ENCODE measurements around the gene FDPS. TPM values are rescaled to one million over a fixed set of nuclear protein-coding genes. Genes with fewer than 3 reads are reported as not detected.

FDPS gene
- total and polyA plus RNA-seq, 4 donors, result 176 to 370 (median 249) TPM

DNA sequence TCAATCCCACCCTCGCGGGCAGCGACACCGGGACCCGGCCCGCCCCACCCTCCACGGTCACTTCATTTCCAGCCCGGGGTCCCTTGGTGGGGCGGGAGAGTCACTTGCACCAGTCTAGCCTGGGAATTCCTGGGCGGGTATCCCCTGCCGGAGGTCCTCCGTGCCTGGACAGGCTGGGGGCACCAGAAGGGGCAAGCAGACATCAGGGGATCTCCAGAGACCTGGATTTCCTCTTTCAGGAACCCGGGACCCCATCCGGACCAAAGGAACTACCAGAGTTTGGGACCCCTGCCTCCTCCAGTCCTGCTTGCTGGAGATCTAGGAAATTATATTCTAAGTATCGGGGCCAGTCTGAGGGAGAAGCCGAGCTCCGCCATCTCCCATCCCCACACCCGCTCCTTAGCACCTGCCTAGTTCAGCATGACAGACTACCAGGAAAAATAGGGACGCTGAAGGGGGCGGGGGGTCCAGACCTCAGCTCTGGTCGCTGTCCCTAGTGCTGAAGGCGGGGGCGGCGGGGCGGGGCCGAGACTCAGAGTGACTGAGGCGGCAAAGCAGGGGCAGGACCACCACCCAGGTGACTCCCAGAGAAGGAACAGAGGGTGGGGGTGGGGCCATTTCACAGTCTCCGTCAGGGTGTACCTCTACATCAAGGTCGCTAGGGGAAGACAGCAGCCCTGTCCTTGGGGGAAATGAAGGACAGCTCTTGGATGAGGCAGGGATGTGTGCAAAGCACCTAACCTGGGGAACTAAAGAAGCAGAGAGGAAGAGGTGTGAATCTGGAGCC, 30.6 kb upstream of the FDPS start:
- H3K36me3 ChIP-seq (ENCODE audit: control insufficient read depth in 4 of 4, insufficient read depth in 3 of 4, low read depth in 1 of 4, low read length in 3 of 4), result no peaks in the 10 kb centered on the region
- no peak overlapping the region for H3K27ac ChIP-seq (ENCODE audit: low read depth in 1 of 2, low read length in 2 of 2)
- DNase-seq (ENCODE audit: low spot score), result peak; percentile 76
- no peak overlapping the region for H3K9ac ChIP-seq (ENCODE audit: low read depth in 1 of 2, low read length in 2 of 2)
- H3K27me3 ChIP-seq (ENCODE audit: control insufficient read depth in 4 of 4, insufficient read depth in 4 of 4, low read length in 3 of 4), result no peaks in the 10 kb centered on the region
- 1% methylated on average over 29 of the region's 29 CpGs for WGBS
- peak overlapping the region; percentile 55 to 84 (median 82) for H3K4me3 ChIP-seq (ENCODE audit: low read depth in 1 of 3, low read length in 3 of 3)
- TF ChIP-seq FOXA1 (IDR thresholded peaks at IDR 0.05), result no peak
- peak in 1 of 2 donors; percentile 39 for TF ChIP-seq RAD21 (IDR thresholded peaks at IDR 0.05)
- peak; percentile 94 to 97 for TF ChIP-seq EGR1 (IDR thresholded peaks at IDR 0.05; ENCODE audit: low read depth in 2 of 2)
- no peak for TF ChIP-seq CTCF (IDR thresholded peaks at IDR 0.05; ENCODE audit: low read depth, low read length, missing input control)
- no peak for TF ChIP-seq ZBTB33 (IDR thresholded peaks at IDR 0.05)
- TF ChIP-seq, protein P1, sequence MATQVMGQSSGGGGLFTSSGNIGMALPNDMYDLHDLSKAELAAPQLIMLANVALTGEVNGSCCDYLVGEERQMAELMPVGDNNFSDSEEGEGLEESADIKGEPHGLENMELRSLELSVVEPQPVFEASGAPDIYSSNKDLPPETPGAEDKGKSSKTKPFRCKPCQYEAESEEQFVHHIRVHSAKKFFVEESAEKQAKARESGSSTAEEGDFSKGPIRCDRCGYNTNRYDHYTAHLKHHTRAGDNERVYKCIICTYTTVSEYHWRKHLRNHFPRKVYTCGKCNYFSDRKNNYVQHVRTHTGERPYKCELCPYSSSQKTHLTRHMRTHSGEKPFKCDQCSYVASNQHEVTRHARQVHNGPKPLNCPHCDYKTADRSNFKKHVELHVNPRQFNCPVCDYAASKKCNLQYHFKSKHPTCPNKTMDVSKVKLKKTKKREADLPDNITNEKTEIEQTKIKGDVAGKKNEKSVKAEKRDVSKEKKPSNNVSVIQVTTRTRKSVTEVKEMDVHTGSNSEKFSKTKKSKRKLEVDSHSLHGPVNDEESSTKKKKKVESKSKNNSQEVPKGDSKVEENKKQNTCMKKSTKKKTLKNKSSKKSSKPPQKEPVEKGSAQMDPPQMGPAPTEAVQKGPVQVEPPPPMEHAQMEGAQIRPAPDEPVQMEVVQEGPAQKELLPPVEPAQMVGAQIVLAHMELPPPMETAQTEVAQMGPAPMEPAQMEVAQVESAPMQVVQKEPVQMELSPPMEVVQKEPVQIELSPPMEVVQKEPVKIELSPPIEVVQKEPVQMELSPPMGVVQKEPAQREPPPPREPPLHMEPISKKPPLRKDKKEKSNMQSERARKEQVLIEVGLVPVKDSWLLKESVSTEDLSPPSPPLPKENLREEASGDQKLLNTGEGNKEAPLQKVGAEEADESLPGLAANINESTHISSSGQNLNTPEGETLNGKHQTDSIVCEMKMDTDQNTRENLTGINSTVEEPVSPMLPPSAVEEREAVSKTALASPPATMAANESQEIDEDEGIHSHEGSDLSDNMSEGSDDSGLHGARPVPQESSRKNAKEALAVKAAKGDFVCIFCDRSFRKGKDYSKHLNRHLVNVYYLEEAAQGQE (IDR thresholded peaks at IDR 0.05), result peak; percentile 99
- no peaks in the 10 kb centered on the region for H3K9me3 ChIP-seq (ENCODE audit: control insufficient read depth in 4 of 4, low read length in 3 of 4)
- H3K4me1 ChIP-seq (ENCODE audit: control insufficient read depth in 4 of 4, insufficient read depth in 4 of 4, low read length in 3 of 4), result peaks cover 8 to 25% (median 19%) of the 10 kb centered on the region in 4 donors

DNA sequence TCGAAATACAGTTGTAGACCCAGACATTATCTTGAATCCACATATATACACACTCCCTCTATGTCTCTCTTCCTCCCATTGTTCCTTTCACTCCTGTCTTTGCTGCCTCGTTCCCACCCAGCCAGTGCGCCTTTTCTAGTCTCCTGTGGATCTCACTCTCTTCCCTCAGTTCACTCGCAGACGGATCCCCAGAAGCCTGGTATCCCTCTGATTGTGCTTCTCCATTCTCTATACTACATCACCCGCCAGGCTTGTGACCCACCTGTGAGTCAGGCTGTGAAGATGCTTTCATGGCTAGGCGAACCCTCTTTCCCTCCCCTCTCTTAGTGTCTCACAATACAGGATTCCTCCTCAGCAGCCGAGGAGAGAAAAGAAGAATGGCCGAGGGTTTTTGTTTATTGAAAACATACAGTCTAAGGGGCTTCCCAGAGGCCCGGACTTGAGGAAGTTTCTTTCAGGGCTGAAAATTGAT, 29.9 kb upstream of the FDPS start:
- Histone ChIP-seq H3K4me3 (ENCODE audit: low read depth in 1 of 3, low read length in 3 of 3) (no peak overlapping the region), H3K4me1 (ENCODE audit: control insufficient read depth in 4 of 4, insufficient read depth in 4 of 4, low read length in 3 of 4) (peaks cover 8 to 21% (median 18%) of the 10 kb centered on the region in 4 donors), H3K27ac (ENCODE audit: low read depth in 1 of 2, low read length in 2 of 2) (no peak overlapping the region), H3K36me3 (ENCODE audit: control insufficient read depth in 4 of 4, insufficient read depth in 3 of 4, low read depth in 1 of 4, low read length in 3 of 4) (no peaks in the 10 kb centered on the region), H3K27me3 (ENCODE audit: control insufficient read depth in 4 of 4, insufficient read depth in 4 of 4, low read length in 3 of 4) (no peaks in the 10 kb centered on the region), H3K9me3 (ENCODE audit: control insufficient read depth in 4 of 4, low read length in 3 of 4) (no peaks in the 10 kb centered on the region), H3K9ac (ENCODE audit: low read depth in 1 of 2, low read length in 2 of 2) (no peak overlapping the region)
- TF ChIP-seq HNF4G (IDR thresholded peaks at IDR 0.05), result no peak
- TF ChIP-seq HNF4A (conservative IDR thresholded peaks at IDR 0.05), result no peak
- no peak for TF ChIP-seq NR2F2 (IDR thresholded peaks at IDR 0.05)
- TF ChIP-seq RXRA (IDR thresholded peaks at IDR 0.05), result no peak
- TF ChIP-seq, protein P1 (IDR thresholded peaks at IDR 0.05), result no peak
- no peak for TF ChIP-seq YY1 (IDR thresholded peaks at IDR 0.05)
- TF ChIP-seq, protein P2, sequence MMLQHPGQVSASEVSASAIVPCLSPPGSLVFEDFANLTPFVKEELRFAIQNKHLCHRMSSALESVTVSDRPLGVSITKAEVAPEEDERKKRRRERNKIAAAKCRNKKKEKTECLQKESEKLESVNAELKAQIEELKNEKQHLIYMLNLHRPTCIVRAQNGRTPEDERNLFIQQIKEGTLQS (IDR thresholded peaks at IDR 0.05), result no peak
- no peak for TF ChIP-seq FOXA1 (IDR thresholded peaks at IDR 0.05)
- no peak for TF ChIP-seq EGR1 (IDR thresholded peaks at IDR 0.05; ENCODE audit: low read depth in 2 of 2)
- TF ChIP-seq RAD21 (IDR thresholded peaks at IDR 0.05), result no peak
- TF ChIP-seq SP1 (IDR thresholded peaks at IDR 0.05), result no peak
- 77% methylated on average over 10 of the region's 10 CpGs for WGBS
- no peak for DNase-seq (ENCODE audit: low spot score)
